ENCODE results near the gene DNAJB12.
A peak's percentile ranks its signal among the peaks of the same experiment; 100 is the strongest.

The DNAJB12 gene

DNA sequence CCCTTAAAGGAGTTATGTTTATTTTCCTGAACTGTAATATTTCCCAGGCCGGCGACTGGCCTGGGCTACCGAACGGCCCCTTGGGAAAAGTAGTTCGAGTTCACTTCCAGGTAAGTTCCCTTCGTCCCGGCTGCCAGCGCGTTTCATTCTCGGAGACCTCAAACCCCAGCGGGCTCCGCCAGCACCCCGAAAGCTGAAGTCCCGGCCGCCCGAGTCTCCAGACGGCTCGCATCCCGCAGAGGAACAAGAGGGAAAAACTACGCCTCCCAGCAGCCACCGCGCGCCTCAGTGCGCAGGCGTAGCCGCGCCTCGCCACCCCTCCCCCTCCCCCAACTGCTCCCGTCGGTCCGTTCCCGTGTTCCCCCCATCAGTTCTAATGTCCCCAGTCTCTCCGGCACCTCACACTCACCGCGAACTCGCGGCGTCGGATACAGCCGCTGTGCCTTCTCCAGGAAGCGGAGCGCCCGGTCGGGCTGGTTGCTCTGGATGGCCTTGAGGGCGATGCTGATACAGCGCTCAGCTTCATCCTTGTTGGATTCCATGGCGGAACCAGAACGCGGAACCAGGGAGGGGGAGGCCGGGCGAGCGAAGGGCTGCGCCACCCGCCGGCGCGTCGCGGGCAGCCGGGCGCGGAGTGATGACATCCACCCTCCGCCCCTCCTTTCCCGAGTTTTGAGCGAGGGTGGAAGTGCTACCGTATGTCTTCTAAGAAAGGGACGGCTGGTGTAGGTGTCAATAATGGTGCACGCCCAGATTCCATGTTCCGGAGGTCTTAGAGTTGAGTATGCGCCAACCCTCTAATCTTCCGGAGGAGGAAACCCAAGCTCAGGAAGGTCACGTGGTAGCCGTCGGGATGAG lies at the start of gene DNAJB12 (continued):
- TF ChIP-seq ZNF626 (tag by site-specific recombination; IDR thresholded peaks at IDR 0.05) (no peak), ZNF19 (tag by site-specific recombination; IDR thresholded peaks at IDR 0.05; ENCODE audit: low read depth) (no peak), ZNF660 (tag by site-specific recombination; IDR thresholded peaks at IDR 0.05) (peak; percentile 97), FEZF1 (tag by site-specific recombination; IDR thresholded peaks at IDR 0.05) (peak; percentile 25; the same call in 1 of the 2 replicates), ZNF248 (tag by site-specific recombination; IDR thresholded peaks at IDR 0.05) (no peak), ZNF792 (tag by site-specific recombination; IDR thresholded peaks at IDR 0.05) (peak; percentile 18), ZNF311 (tag by site-specific recombination; IDR thresholded peaks at IDR 0.05; ENCODE audit: borderline replicate concordance) (no peak), ZNF549 (tag by site-specific recombination; IDR thresholded peaks at IDR 0.05) (no peak), ZNF175 (tag by site-specific recombination; IDR thresholded peaks at IDR 0.05) (no peak), KLF16 (tag by site-specific recombination; IDR thresholded peaks at IDR 0.05) (peak; percentile 98), GLI4 (tag by site-specific recombination; IDR thresholded peaks at IDR 0.05) (peak; percentile 88; the same call in 1 of the 2 replicates), YY1 (tag by site-specific recombination; IDR thresholded peaks at IDR 0.05) (peak; percentile 88), BCL11A (tag by site-specific recombination; IDR thresholded peaks at IDR 0.05; ENCODE audit: low read depth) (no peak), ZNF239 (tag by site-specific recombination; IDR thresholded peaks at IDR 0.05) (no peak), ZNF404 (tag by site-specific recombination; IDR thresholded peaks at IDR 0.05) (no peak), ZBTB1 (tag by site-specific recombination; IDR thresholded peaks at IDR 0.05) (no peak; the same call in 1 of the 2 replicates), ZNF654 (tag by site-specific recombination; IDR thresholded peaks at IDR 0.05; ENCODE audit: low read depth) (no peak), ZNF214 (tag by site-specific recombination; IDR thresholded peaks at IDR 0.05; ENCODE audit: borderline replicate concordance) (no peak), ZNF416 (tag by site-specific recombination; IDR thresholded peaks at IDR 0.05) (no peak), MEIS1 (CRISPR knock-in tag; IDR thresholded peaks at IDR 0.05; ENCODE audit: borderline replicate concordance) (no peak), ZNF561 (tag by site-specific recombination; IDR thresholded peaks at IDR 0.05; ENCODE audit: borderline replicate concordance) (peak; percentile 94)
- TF ChIP-seq, protein P1, sequence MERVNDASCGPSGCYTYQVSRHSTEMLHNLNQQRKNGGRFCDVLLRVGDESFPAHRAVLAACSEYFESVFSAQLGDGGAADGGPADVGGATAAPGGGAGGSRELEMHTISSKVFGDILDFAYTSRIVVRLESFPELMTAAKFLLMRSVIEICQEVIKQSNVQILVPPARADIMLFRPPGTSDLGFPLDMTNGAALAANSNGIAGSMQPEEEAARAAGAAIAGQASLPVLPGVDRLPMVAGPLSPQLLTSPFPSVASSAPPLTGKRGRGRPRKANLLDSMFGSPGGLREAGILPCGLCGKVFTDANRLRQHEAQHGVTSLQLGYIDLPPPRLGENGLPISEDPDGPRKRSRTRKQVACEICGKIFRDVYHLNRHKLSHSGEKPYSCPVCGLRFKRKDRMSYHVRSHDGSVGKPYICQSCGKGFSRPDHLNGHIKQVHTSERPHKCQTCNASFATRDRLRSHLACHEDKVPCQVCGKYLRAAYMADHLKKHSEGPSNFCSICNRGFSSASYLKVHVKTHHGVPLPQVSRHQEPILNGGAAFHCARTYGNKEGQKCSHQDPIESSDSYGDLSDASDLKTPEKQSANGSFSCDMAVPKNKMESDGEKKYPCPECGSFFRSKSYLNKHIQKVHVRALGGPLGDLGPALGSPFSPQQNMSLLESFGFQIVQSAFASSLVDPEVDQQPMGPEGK (tag by site-specific recombination; IDR thresholded peaks at IDR 0.05), result peak; percentile 100
- TF ChIP-seq, protein P2, sequence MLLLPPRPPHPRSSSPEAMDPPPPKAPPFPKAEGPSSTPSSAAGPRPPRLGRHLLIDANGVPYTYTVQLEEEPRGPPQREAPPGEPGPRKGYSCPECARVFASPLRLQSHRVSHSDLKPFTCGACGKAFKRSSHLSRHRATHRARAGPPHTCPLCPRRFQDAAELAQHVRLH (tag by site-specific recombination; IDR thresholded peaks at IDR 0.05), result no peak; the same call in none of the 2 replicates
- TF ChIP-seq, protein P3, sequence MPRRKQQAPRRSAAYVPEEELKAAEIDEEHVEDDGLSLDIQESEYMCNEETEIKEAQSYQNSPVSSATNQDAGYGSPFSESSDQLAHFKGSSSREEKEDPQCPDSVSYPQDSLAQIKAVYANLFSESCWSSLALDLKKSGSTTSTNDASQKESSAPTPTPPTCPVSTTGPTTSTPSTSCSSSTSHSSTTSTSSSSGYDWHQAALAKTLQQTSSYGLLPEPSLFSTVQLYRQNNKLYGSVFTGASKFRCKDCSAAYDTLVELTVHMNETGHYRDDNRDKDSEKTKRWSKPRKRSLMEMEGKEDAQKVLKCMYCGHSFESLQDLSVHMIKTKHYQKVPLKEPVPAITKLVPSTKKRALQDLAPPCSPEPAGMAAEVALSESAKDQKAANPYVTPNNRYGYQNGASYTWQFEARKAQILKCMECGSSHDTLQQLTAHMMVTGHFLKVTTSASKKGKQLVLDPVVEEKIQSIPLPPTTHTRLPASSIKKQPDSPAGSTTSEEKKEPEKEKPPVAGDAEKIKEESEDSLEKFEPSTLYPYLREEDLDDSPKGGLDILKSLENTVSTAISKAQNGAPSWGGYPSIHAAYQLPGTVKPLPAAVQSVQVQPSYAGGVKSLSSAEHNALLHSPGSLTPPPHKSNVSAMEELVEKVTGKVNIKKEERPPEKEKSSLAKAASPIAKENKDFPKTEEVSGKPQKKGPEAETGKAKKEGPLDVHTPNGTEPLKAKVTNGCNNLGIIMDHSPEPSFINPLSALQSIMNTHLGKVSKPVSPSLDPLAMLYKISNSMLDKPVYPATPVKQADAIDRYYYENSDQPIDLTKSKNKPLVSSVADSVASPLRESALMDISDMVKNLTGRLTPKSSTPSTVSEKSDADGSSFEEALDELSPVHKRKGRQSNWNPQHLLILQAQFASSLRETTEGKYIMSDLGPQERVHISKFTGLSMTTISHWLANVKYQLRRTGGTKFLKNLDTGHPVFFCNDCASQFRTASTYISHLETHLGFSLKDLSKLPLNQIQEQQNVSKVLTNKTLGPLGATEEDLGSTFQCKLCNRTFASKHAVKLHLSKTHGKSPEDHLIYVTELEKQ (tag by site-specific recombination; IDR thresholded peaks at IDR 0.05; ENCODE audit: borderline replicate concordance), result peak; percentile 45; the same call in 1 of the 2 replicates
- TF ChIP-seq, protein P4, sequence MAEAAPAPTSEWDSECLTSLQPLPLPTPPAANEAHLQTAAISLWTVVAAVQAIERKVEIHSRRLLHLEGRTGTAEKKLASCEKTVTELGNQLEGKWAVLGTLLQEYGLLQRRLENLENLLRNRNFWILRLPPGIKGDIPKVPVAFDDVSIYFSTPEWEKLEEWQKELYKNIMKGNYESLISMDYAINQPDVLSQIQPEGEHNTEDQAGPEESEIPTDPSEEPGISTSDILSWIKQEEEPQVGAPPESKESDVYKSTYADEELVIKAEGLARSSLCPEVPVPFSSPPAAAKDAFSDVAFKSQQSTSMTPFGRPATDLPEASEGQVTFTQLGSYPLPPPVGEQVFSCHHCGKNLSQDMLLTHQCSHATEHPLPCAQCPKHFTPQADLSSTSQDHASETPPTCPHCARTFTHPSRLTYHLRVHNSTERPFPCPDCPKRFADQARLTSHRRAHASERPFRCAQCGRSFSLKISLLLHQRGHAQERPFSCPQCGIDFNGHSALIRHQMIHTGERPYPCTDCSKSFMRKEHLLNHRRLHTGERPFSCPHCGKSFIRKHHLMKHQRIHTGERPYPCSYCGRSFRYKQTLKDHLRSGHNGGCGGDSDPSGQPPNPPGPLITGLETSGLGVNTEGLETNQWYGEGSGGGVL (tag by site-specific recombination; IDR thresholded peaks at IDR 0.05), result peak; percentile 73
- TF ChIP-seq, protein P5, sequence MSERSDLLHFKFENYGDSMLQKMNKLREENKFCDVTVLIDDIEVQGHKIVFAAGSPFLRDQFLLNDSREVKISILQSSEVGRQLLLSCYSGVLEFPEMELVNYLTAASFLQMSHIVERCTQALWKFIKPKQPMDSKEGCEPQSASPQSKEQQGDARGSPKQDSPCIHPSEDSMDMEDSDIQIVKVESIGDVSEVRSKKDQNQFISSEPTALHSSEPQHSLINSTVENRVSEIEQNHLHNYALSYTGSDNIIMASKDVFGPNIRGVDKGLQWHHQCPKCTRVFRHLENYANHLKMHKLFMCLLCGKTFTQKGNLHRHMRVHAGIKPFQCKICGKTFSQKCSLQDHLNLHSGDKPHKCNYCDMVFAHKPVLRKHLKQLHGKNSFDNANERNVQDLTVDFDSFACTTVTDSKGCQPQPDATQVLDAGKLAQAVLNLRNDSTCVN (tag by site-specific recombination; optimal IDR thresholded peaks at IDR 0.05), result peak; percentile 95
- TF ChIP-seq, protein P6, sequence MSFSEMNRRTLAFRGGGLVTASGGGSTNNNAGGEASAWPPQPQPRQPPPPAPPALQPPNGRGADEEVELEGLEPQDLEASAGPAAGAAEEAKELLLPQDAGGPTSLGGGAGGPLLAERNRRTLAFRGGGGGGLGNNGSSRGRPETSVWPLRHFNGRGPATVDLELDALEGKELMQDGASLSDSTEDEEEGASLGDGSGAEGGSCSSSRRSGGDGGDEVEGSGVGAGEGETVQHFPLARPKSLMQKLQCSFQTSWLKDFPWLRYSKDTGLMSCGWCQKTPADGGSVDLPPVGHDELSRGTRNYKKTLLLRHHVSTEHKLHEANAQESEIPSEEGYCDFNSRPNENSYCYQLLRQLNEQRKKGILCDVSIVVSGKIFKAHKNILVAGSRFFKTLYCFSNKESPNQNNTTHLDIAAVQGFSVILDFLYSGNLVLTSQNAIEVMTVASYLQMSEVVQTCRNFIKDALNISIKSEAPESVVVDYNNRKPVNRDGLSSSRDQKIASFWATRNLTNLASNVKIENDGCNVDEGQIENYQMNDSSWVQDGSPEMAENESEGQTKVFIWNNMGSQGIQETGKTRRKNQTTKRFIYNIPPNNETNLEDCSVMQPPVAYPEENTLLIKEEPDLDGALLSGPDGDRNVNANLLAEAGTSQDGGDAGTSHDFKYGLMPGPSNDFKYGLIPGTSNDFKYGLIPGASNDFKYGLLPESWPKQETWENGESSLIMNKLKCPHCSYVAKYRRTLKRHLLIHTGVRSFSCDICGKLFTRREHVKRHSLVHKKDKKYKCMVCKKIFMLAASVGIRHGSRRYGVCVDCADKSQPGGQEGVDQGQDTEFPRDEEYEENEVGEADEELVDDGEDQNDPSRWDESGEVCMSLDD (tag by site-specific recombination; IDR thresholded peaks at IDR 0.05), result peak; percentile 86
